ENCODE measurements around the gene SCGB1D2. TPM values are rescaled to one million over a fixed set of nuclear protein-coding genes. Genes with fewer than 3 reads are reported as not detected.

Gene SCGB1D2
- total RNA-seq, 1 donor from 2014 or later, result not detected

- no peak for DNase-seq (ENCODE audit: low read depth in 2 of 2)
Observed at GRCh38 chr11:62260261-62260953, 18.4 kb downstream of the SCGB1D2 start.

DNA sequence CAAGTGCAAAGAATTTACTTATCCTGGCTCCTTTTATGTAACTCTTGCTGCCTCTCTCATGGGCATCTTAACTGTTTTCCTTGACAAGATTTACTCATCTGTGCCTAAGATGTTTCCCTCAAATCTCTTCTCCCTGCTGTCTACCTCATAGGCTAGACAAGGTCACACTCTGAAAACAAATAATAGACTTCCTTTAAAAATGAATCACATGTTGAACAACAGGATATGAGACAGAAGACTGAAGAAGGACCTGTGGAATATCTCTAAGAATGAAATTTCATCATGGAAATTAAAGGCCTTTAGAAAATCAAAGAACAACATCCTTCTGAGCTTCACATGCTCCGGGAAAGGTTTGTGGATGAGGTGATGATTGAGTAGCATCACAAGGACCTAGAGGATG, 22.0 kb downstream of the SCGB1D2 start:
- peak in 1 of 2 donors; percentile 87 for DNase-seq (ENCODE audit: low read depth in 2 of 2)

DNA sequence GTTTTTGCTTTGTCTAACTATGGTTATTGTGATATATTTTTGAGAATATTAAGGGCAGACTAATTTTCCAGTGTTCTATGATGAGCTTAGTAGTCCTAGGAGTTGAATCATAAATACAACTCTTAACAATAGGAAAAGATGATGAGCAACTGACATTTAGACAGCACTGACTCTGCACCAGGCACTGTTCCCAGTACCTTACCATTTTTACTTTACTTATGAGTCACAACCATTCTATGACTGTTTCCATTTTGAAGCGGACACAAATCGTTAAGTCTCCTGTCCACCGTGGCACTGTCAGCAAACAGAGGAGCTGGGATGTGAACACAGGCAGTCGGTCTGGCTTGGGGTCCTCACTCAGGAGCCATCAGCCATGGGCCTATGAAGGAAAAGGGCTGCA, 24.5 kb downstream of the SCGB1D2 start:
- peak; percentile 65 to 89 for DNase-seq (ENCODE audit: low read depth in 2 of 2)

- no peak for DNase-seq (ENCODE audit: low read depth in 2 of 2)
Observed at GRCh38 chr11:62267050-62267449, 25.0 kb downstream of the SCGB1D2 start.

- DNase-seq (ENCODE audit: low read depth in 2 of 2), result peak in 1 of 2 donors; percentile 47
Observed at GRCh38 chr11:62267576-62267975, 25.5 kb downstream of the SCGB1D2 start.

DNA sequence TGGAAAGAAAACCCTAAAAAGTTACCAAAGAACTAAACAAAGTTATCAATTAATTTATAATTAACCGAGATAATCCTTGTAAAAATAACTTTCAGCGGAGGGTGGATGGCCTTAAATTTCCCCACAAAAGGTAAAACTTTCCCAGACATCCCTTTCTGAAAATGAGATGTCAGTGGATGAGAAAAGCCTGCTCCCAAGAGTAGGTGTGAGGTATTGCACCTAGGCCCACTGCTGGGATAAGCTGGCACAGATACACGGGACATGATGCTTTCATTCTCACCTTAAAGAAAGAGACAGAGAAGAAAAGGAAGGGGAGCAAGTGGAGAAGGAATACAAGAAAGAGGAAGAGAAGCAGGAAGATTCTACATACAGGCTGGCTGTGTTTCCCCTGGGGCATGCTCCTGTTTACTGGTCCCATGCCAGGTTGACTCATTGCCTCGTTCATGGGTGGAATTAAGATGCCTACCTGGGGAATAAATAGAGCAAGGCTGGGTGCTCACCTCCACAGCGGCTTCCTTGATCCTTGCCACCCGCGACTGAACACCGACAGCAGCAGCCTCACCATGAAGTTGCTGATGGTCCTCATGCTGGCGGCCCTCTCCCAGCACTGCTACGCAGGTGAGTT, 27.7 kb downstream of the SCGB1D2 start, which contains the start of gene SCGB2A2:
Gene SCGB2A2 (plus strand): TSS at position 505 of the 625 bp plus-strand sequence. CDS start 59 bp downstream, at position 564.
- peak; percentile 20 to 45 for DNase-seq (ENCODE audit: low read depth in 2 of 2)

DNA sequence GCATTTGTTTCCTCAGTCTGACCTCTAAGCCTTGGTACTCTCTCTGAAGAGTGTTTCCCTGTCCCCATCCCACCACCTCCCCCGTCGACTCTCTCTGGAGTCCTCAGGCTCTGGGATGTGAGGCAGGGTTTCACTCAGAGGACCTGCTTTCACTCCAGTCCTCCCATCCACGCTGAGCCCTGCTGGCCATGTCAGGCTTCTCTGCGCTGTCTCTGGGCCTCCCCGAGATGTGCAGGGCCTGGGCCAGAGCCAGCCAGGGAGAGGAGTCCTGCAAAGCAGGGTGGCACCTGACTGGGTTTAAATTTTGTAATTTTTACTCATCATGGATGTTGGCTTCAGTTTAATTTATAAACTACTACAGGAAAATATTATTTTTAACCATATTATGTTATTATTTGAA, 31.2 kb downstream of the SCGB1D2 start:
- DNase-seq (ENCODE audit: low read depth in 2 of 2), result no peak

- DNase-seq (ENCODE audit: low read depth in 2 of 2), result no peak
Observed at GRCh38 chr11:62273789-62274275, 31.8 kb downstream of the SCGB1D2 start.

- no peak for DNase-seq (ENCODE audit: low read depth in 2 of 2)
Observed at GRCh38 chr11:62280452-62280851, 38.4 kb downstream of the SCGB1D2 start.

Other genes starting within 250 kb of the SCGB1D2 start
- 9.9 and 14.6 TPM in 2 replicates for gene INCENP, start 118.2 kb upstream of the SCGB1D2 start, total RNA-seq
- not detected in 2 replicates for gene SCGB1D1, start 52.0 kb upstream of the SCGB1D2 start, total RNA-seq
- not detected in 2 replicates for gene SCGB2A1, start 33.6 kb upstream of the SCGB1D2 start, total RNA-seq
- gene SCGB2A2, start 27.9 kb downstream of the SCGB1D2 start, total RNA-seq, result not detected in 2 replicates
- not detected in 2 replicates for gene SCGB1D4, start 56.8 kb downstream of the SCGB1D2 start, total RNA-seq
- 10.5 and 33.3 TPM in 2 replicates for gene ASRGL1, start 95.2 kb downstream of the SCGB1D2 start, total RNA-seq
- gene SCGB1A1, start 176.8 kb downstream of the SCGB1D2 start, total RNA-seq, result not detected in 2 replicates